GM23338 (cell line): Measurements from ENCODE around the gene IDI2. TPM values are rescaled to one million over a fixed set of nuclear protein-coding genes. Genes with fewer than 3 reads are reported as not detected.

Experiments
- ATAC-seq: fragments of 200-7000 bp; cut with Tn5 transposase; 3 replicates; pipeline ENCODE4 v1.9.1; 2020
- DNase-seq: peaks from one replicate; pipeline ENCODE4 v3.0.0-alpha.2; 2015; ENCODE audit warnings: low spot score
- H2AFZ ChIP-seq: fragments of 200-600 bp; sonication (generic); 2 replicates; pipeline ENCODE4 v1.8.0; 2016; ENCODE audit warnings: antibody characterized with exemption, mild to moderate bottlenecking, moderate library complexity
- H3F3A ChIP-seq: fragments of 200-600 bp; sonication (generic); replicated peaks from 2 replicates; pipeline ENCODE4 v1.8.0; 2017; ENCODE audit warnings: antibody characterized with exemption, mixed run types, low read depth
- H3K27ac ChIP-seq: fragments of 200-600 bp; sonication (generic); 2 replicates; pipeline ENCODE4 v1.6.1; 2016; ENCODE audit warnings: low read depth
- H3K27me3 ChIP-seq: fragments of 200-600 bp; sonication (generic); 2 replicates; pipeline ENCODE4 v1.8.0; 2016; ENCODE audit warnings: mild to moderate bottlenecking, mixed run types, moderate library complexity; ENCODE audit not compliant: insufficient read depth
- H3K36me3 ChIP-seq: fragments of 200-600 bp; sonication (generic); 2 replicates; pipeline ENCODE4 v1.8.0; 2016; ENCODE audit warnings: mild to moderate bottlenecking; ENCODE audit not compliant: insufficient read depth
- H3K4me1 ChIP-seq: fragments of 200-600 bp; sonication (generic); 2 replicates; pipeline ENCODE4 v1.8.0; 2016; ENCODE audit warnings: mild to moderate bottlenecking, moderate library complexity; ENCODE audit not compliant: insufficient read depth
- H3K4me2 ChIP-seq: fragments of 200-600 bp; sonication (generic); 2 replicates; pipeline ENCODE4 v1.7.1; 2017; ENCODE audit warnings: mixed run types
- H3K4me3 ChIP-seq: fragments of 200-600 bp; sonication (generic); 2 replicates; pipeline ENCODE4 v1.6.1; 2016; ENCODE audit warnings: mixed run types
- H3K79me2 ChIP-seq: fragments of 200-600 bp; sonication (generic); replicated peaks from 2 replicates; pipeline ENCODE4 v1.8.0; 2017; ENCODE audit warnings: mild to moderate bottlenecking; ENCODE audit not compliant: insufficient read depth
- H3K9me2 ChIP-seq: fragments of 200-600 bp; sonication (generic); 2 replicates; pipeline ENCODE4 v1.8.0; 2017; ENCODE audit not compliant: insufficient read depth
- H4K20me1 ChIP-seq: fragments of 200-600 bp; sonication (generic); replicated peaks from 2 replicates; pipeline ENCODE4 v1.8.0; 2017; ENCODE audit warnings: mild to moderate bottlenecking; ENCODE audit not compliant: insufficient read depth
- H3K27ac Mint-ChIP-seq: 2 replicates; pipeline ENCODE4 v1.8.0; 2020; ENCODE audit warnings: inconsistent platforms, mild to moderate bottlenecking, moderate library complexity, mixed read lengths
- H3K27me3 Mint-ChIP-seq: 3 replicates; pipeline ENCODE4 v1.8.0; 2022; ENCODE audit warnings: low read depth, mild to moderate bottlenecking, moderate library complexity, mixed read lengths, inconsistent platforms; ENCODE audit not compliant: insufficient read depth, poor library complexity
- H3K36me3 Mint-ChIP-seq: 3 replicates; pipeline ENCODE4 v1.8.0; 2021; ENCODE audit warnings: low read depth, mild to moderate bottlenecking, inconsistent platforms, moderate library complexity, mixed read lengths
- H3K4me1 Mint-ChIP-seq: 3 replicates; pipeline ENCODE4 v1.8.0; 2020; ENCODE audit warnings: mild to moderate bottlenecking, inconsistent platforms, mixed read lengths
- H3K4me3 Mint-ChIP-seq: 3 replicates; pipeline ENCODE4 v1.8.0; 2021; ENCODE audit warnings: moderate library complexity, mild to moderate bottlenecking, inconsistent platforms, mixed read lengths
- H3K9me3 Mint-ChIP-seq: 3 replicates; pipeline ENCODE4 v1.8.0; 2020; ENCODE audit warnings: moderate library complexity, mild to moderate bottlenecking, inconsistent platforms, mixed read lengths
- CREB1 ChIP-seq: fragments of 250-450 bp; sonication (Bioruptor Pico); IDR thresholded peaks from 2 replicates; pipeline ENCODE4 v1.5.0; 2020; ENCODE audit warnings: low read depth, mild to moderate bottlenecking, moderate library complexity
- CTCF ChIP-seq, 2 experiments: fragments of 200-600 bp in 1 of 2; sonication (generic) in 1 of 2; conservative IDR thresholded peaks; 2 replicates each; pipeline versions ENCODE4 v1.5.1 to v1.6.1; 2016 to 2017; ENCODE audit warnings: antibody characterized with exemption in 2 of 2, low read depth in 2 of 2, mild to moderate bottlenecking in 2 of 2, moderate library complexity in 1 of 2
- JUNB ChIP-seq: IDR thresholded peaks from one replicate; pipeline ENCODE4 v1.6.1; 2016; ENCODE audit warnings: antibody characterized with exemption; ENCODE audit not compliant: unreplicated experiment
- NANOG ChIP-seq: IDR thresholded peaks from 2 replicates; pipeline ENCODE4 v1.6.1; 2016; ENCODE audit warnings: antibody characterized with exemption, borderline replicate concordance
- REST ChIP-seq: IDR thresholded peaks from one replicate; pipeline ENCODE4 v1.6.1; 2018; ENCODE audit warnings: antibody characterized with exemption; ENCODE audit not compliant: unreplicated experiment
- ZNF114 ChIP-seq: fragments of 250-450 bp; sonication (Bioruptor Pico); IDR thresholded peaks from 2 replicates; pipeline ENCODE4 v1.5.0; 2020; ENCODE audit warnings: mild to moderate bottlenecking, moderate library complexity
- ZNF331 ChIP-seq: fragments of 250-450 bp; sonication (Bioruptor Pico); IDR thresholded peaks from 2 replicates; pipeline ENCODE4 v1.5.0; 2020; ENCODE audit warnings: low read depth, mild to moderate bottlenecking, moderate library complexity
- ZNF462 ChIP-seq: fragments of 250-450 bp; sonication (Bioruptor Pico); IDR thresholded peaks from 2 replicates; pipeline ENCODE4 v1.5.0; 2020; ENCODE audit warnings: mild to moderate bottlenecking, moderate library complexity
- polyA plus RNA-seq: library from polyadenylated mRNA; unstranded; fragments of >200 nt; fragmentation: Nextera tagmentation; extraction: Ambion mirVana; gene quantifications from 2 replicates; pipeline ENCODE4 v1.2.1, GENCODE V29; 2016
- total RNA-seq: library from RNA; depleted of rRNA; stranded (reverse); fragments of >200 nt; shearing (Covaris generic); gene quantifications from 2 replicates; pipeline ENCODE4 v1.2.3, GENCODE V29; 2014

The IDI2 gene
- total and polyA plus RNA-seq, 2 experiments from 2014 or later, result not detected

GRCh38 chr10:1074748-1075308, 49.2 kb upstream of the IDI2 start:
- no peak overlapping the region for H3K27ac ChIP-seq
- H2AFZ ChIP-seq, result no peak overlapping the region
- TF ChIP-seq CTCF (conservative IDR thresholded peaks at IDR 0.05; ENCODE audit: low read depth in 2 of 2), result peak; percentile 45 to 55
- TF ChIP-seq CREB1, result no peak
- H3K27me3 ChIP-seq, result no peaks in the 10 kb centered on the region
- ATAC-seq, result peak; percentile 31; the same call in 2 of the 3 replicates
- H3K9me2 ChIP-seq, result no peaks in the 10 kb centered on the region
- no peaks in the 10 kb centered on the region for H3K9me3 Mint-ChIP-seq
- no peak overlapping the region for H3K4me3 Mint-ChIP-seq
- H3K27me3 Mint-ChIP-seq, result no peaks in the 10 kb centered on the region
- no peaks in the 10 kb centered on the region for H3F3A ChIP-seq
- H3K4me3 ChIP-seq, result no peak overlapping the region
- 0 out of 2 replicates have a peak, but pooled peaks cover 1% of the 10 kb centered on the region for H3K79me2 ChIP-seq
- H3K36me3 ChIP-seq, result peaks cover 23% of the 10 kb centered on the region; the same call in 1 of the 2 replicates
- H4K20me1 ChIP-seq, result 0 out of 2 replicates have a peak, but pooled peaks cover 5% of the 10 kb centered on the region
- H3K4me1 Mint-ChIP-seq, result peaks cover 4% of the 10 kb centered on the region; the same call in 2 of the 3 replicates
- no peaks in the 10 kb centered on the region; the same call in 1 of the 2 replicates for H3K4me1 ChIP-seq
- H3K36me3 Mint-ChIP-seq, result peaks cover 28% of the 10 kb centered on the region
- H3K27ac Mint-ChIP-seq, result peak overlapping the region; percentile 69; the same call in 1 of the 2 replicates
- peak; percentile 41 for DNase-seq
- no peak overlapping the region for H3K4me2 ChIP-seq

- Histone ChIP-seq H3K4me1 (no peaks in the 10 kb centered on the region; the same call in 1 of the 2 replicates), H3K4me2 (no peak overlapping the region), H2AFZ (no peak overlapping the region), H4K20me1 (0 out of 2 replicates have a peak, but pooled peaks cover 5% of the 10 kb centered on the region), H3K27me3 (no peaks in the 10 kb centered on the region), H3K4me3 (no peak overlapping the region), H3K36me3 (peaks cover 17% of the 10 kb centered on the region; the same call in 1 of the 2 replicates), H3K9me2 (no peaks in the 10 kb centered on the region), H3K27ac (no peak overlapping the region), H3K79me2 (0 out of 2 replicates have a peak, but pooled peaks cover 6% of the 10 kb centered on the region), H3F3A (no peaks in the 10 kb centered on the region)
- ATAC-seq, result peak; percentile 39
- H3K27ac Mint-ChIP-seq, result peak overlapping the region; percentile 69; the same call in 1 of the 2 replicates
- H3K4me3 Mint-ChIP-seq, result no peak overlapping the region
- no peaks in the 10 kb centered on the region for H3K9me3 Mint-ChIP-seq
- peak; percentile 28 for DNase-seq
- H3K27me3 Mint-ChIP-seq, result no peaks in the 10 kb centered on the region
- H3K4me1 Mint-ChIP-seq, result peaks cover 4% of the 10 kb centered on the region; the same call in 2 of the 3 replicates
- H3K36me3 Mint-ChIP-seq, result peaks cover 22% of the 10 kb centered on the region; the same call in 2 of the 3 replicates
- no peak for TF ChIP-seq ZNF331
- TF ChIP-seq CREB1, result no peak
- TF ChIP-seq REST, result no peak
- TF ChIP-seq ZNF462 (CRISPR knock-in tag), result no peak
- no peak for TF ChIP-seq NANOG
- no peak for TF ChIP-seq ZNF114
- no peak for TF ChIP-seq JUNB
These were observed 48.5 kb upstream of the IDI2 start for GRCh38 chr10:1074052-1074747.
